ENCODE data around the gene MAPKAP1. TPM values are rescaled to one million over a fixed set of nuclear protein-coding genes. Genes with fewer than 3 reads are reported as not detected.

Gene MAPKAP1
- total and polyA plus RNA-seq, 2 of the 13 experiments (the other 11 are each of a cell fraction or from before 2014, with no cell fraction given), result 45.0 to 64.3 TPM

DNA sequence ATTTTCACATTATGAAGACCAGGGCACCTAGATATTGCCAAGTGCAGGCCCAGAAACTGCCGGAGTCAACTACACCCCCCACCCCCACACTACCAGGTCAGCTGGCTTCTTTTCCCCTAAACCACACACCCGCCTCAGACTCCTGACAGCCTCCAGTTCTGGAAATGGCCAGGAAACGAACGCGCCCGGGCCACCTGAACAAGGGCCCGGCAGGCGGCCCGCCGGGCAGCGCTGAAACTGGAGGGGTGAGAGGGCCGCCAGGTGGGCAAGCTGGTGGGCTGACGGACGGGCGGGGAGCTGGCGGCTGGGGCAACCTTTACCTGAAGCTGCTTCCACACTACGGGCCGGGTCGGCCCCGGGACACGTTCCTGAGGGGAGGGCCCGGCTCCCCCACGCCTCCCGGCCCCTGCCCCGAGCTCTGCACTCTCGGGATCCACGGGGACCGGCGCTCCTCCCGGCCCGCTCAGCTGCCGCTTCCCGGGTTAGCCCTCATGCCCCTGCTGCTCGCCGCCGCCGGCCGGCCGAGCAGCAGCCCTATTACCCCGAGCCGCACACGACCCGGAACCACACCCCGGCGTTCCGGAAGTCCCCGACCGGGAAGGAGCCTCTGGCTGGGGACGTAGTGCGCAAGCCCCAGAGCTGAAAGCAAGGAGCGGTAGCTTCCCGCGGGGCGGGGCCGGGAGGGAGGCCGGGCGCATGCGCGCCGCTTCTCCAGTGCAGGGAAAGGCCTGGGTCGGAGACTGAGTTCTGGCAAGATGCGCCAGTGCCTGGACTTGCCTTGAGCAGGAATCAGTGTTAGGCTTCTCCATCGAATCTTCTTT is at the start of gene MAPKAP1 (continued):
- TF ChIP-seq, protein P1, sequence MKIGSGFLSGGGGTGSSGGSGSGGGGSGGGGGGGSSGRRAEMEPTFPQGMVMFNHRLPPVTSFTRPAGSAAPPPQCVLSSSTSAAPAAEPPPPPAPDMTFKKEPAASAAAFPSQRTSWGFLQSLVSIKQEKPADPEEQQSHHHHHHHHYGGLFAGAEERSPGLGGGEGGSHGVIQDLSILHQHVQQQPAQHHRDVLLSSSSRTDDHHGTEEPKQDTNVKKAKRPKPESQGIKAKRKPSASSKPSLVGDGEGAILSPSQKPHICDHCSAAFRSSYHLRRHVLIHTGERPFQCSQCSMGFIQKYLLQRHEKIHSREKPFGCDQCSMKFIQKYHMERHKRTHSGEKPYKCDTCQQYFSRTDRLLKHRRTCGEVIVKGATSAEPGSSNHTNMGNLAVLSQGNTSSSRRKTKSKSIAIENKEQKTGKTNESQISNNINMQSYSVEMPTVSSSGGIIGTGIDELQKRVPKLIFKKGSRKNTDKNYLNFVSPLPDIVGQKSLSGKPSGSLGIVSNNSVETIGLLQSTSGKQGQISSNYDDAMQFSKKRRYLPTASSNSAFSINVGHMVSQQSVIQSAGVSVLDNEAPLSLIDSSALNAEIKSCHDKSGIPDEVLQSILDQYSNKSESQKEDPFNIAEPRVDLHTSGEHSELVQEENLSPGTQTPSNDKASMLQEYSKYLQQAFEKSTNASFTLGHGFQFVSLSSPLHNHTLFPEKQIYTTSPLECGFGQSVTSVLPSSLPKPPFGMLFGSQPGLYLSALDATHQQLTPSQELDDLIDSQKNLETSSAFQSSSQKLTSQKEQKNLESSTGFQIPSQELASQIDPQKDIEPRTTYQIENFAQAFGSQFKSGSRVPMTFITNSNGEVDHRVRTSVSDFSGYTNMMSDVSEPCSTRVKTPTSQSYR (CRISPR knock-in tag; IDR thresholded peaks at IDR 0.05; ENCODE audit: borderline replicate concordance), result no peak
- TF ChIP-seq NFIC (IDR thresholded peaks at IDR 0.05; ENCODE audit: low read length), result no peak
- no peak for TF ChIP-seq ARNT (IDR thresholded peaks at IDR 0.05)
- no peak for TF ChIP-seq IKZF4 (CRISPR knock-in tag; IDR thresholded peaks at IDR 0.05; ENCODE audit: borderline replicate concordance, low read depth, not compliant biosample characterization)
- no peak; the same call in 1 of the 2 replicates for TF ChIP-seq ATF7-NPFF (CRISPR knock-in tag; IDR thresholded peaks at IDR 0.05; ENCODE audit: low read depth)
- no peak; the same call in 1 of the 2 replicates for TF ChIP-seq MAF1 (CRISPR knock-in tag; IDR thresholded peaks at IDR 0.05; ENCODE audit: borderline replicate concordance)
- TF ChIP-seq CAMTA2 (CRISPR knock-in tag; IDR thresholded peaks at IDR 0.05; ENCODE audit: borderline replicate concordance), result no peak
- no peak for TF ChIP-seq ZBTB34 (CRISPR knock-in tag; IDR thresholded peaks at IDR 0.05)
- no peak for TF ChIP-seq NCOR1 (IDR thresholded peaks at IDR 0.05; ENCODE audit: borderline replicate concordance, low read length)
- TF ChIP-seq, protein P2, sequence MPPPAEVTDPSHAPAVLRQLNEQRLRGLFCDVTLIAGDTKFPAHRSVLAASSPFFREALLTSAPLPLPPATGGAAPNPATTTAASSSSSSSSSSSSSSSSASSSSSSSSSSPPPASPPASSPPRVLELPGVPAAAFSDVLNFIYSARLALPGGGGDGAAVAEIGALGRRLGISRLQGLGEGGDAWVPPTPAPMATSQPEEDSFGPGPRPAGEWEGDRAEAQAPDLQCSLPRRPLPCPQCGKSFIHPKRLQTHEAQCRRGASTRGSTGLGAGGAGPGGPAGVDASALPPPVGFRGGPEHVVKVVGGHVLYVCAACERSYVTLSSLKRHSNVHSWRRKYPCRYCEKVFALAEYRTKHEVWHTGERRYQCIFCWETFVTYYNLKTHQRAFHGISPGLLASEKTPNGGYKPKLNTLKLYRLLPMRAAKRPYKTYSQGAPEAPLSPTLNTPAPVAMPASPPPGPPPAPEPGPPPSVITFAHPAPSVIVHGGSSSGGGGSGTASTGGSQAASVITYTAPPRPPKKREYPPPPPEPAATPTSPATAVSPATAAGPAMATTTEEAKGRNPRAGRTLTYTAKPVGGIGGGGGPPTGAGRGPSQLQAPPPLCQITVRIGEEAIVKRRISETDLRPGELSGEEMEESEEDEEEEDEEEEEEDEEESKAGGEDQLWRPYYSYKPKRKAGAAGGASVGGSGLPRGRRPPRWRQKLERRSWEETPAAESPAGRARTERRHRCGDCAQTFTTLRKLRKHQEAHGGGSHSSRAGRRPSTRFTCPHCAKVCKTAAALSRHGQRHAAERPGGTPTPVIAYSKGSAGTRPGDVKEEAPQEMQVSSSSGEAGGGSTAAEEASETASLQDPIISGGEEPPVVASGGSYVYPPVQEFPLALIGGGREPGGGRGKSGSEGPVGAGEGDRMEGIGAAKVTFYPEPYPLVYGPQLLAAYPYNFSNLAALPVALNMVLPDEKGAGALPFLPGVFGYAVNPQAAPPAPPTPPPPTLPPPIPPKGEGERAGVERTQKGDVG (CRISPR knock-in tag; IDR thresholded peaks at IDR 0.05; ENCODE audit: borderline replicate concordance), result 0 out of 2 replicates have a peak, but pooled peaks have one; percentile 15
- no peak; the same call in 1 of the 2 replicates for TF ChIP-seq NRL (CRISPR knock-in tag; IDR thresholded peaks at IDR 0.05; ENCODE audit: borderline replicate concordance)
- TF ChIP-seq GATA4 (IDR thresholded peaks at IDR 0.05; ENCODE audit: borderline replicate concordance, low read depth), result peak; percentile 39; the same call in 1 of the 2 replicates
- no peak for TF ChIP-seq SP140L (CRISPR knock-in tag; IDR thresholded peaks at IDR 0.05; ENCODE audit: borderline replicate concordance)
- TF ChIP-seq, protein P3, sequence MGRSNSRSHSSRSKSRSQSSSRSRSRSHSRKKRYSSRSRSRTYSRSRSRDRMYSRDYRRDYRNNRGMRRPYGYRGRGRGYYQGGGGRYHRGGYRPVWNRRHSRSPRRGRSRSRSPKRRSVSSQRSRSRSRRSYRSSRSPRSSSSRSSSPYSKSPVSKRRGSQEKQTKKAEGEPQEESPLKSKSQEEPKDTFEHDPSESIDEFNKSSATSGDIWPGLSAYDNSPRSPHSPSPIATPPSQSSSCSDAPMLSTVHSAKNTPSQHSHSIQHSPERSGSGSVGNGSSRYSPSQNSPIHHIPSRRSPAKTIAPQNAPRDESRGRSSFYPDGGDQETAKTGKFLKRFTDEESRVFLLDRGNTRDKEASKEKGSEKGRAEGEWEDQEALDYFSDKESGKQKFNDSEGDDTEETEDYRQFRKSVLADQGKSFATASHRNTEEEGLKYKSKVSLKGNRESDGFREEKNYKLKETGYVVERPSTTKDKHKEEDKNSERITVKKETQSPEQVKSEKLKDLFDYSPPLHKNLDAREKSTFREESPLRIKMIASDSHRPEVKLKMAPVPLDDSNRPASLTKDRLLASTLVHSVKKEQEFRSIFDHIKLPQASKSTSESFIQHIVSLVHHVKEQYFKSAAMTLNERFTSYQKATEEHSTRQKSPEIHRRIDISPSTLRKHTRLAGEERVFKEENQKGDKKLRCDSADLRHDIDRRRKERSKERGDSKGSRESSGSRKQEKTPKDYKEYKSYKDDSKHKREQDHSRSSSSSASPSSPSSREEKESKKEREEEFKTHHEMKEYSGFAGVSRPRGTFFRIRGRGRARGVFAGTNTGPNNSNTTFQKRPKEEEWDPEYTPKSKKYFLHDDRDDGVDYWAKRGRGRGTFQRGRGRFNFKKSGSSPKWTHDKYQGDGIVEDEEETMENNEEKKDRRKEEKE (IDR thresholded peaks at IDR 0.05), result no peak
- TF ChIP-seq, protein P4, sequence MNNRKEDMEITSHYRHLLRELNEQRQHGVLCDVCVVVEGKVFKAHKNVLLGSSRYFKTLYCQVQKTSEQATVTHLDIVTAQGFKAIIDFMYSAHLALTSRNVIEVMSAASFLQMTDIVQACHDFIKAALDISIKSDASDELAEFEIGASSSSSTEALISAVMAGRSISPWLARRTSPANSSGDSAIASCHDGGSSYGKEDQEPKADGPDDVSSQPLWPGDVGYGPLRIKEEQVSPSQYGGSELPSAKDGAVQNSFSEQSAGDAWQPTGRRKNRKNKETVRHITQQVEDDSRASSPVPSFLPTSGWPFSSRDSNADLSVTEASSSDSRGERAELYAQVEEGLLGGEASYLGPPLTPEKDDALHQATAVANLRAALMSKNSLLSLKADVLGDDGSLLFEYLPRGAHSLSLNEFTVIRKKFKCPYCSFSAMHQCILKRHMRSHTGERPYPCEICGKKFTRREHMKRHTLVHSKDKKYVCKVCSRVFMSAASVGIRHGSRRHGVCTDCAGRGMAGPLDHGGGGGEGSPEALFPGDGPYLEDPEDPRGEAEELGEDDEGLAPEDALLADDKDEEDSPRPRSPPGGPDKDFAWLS (CRISPR knock-in tag; IDR thresholded peaks at IDR 0.05; ENCODE audit: borderline replicate concordance), result 0 out of 2 replicates have a peak, but pooled peaks have one; percentile 32

All from HepG2 (cell line).